T-cell (primary cell): ENCODE data around the gene BRD3. TPM values are rescaled to one million over a fixed set of nuclear protein-coding genes. Genes with fewer than 3 reads are reported as not detected.

Experiments used
- ATAC-seq, 4 experiments: fragments of 200-7000 bp in 3 of 4; fragments of 150-1000 bp in 1 of 4; cut with Tn5 transposase; replicated peaks in 1 of 4; 1 replicate in 3 of 4; 2 replicates in 1 of 4; pipeline ENCODE4 v1.10.0; 2021; ENCODE audit warnings: moderate library complexity in 3 of 4, mild to moderate bottlenecking in 2 of 4, moderate number of reproducible peaks in 1 of 4
- CTCF ChIA-PET, 2 donors: fragments of 300-600 bp; sonication (Branson Sonifier 250); formaldehyde crosslinking; loops; one replicate each; lab custom pipeline; 2022; ENCODE audit warnings: antibody characterized with exemption in 2 of 2; lab: Charles Lee
- POLR2A ChIA-PET, 2 donors: fragments of 300-600 bp; sonication (Branson Sonifier 250); formaldehyde crosslinking; loops; one replicate each; lab custom pipeline; 2022; ENCODE audit warnings: antibody characterized with exemption in 2 of 2; lab: Charles Lee
- DNase-seq, 35 experiments: peaks; one replicate each; pipeline versions ENCODE4 v3.0.0 to v3.0.0-alpha.2; 2013 to 2023
- H3K27ac ChIP-seq: one replicate; pipeline ENCODE4 v1.5.1; 2013; ENCODE audit warnings: low read length
- H3K27me3 ChIP-seq, 2 experiments: replicated peaks in 1 of 2; 1 replicate in 1 of 2; 2 replicates in 1 of 2; pipeline versions ENCODE4 v1.6.1 to v1.7.0; 2013; ENCODE audit warnings: low read length in 1 of 2, mixed read lengths in 1 of 2; ENCODE audit not compliant: control insufficient read depth in 2 of 2, insufficient read depth in 2 of 2; ENCODE audit errors: extremely low read depth in 1 of 2
- H3K36me3 ChIP-seq, 2 donors: 1 replicate in 1 of 2; 2 replicates in 1 of 2; pipeline versions ENCODE4 v1.6.1 to v1.7.0; 2013; ENCODE audit warnings: low read length in 1 of 2; ENCODE audit not compliant: control insufficient read depth in 2 of 2, insufficient read depth in 1 of 2; ENCODE audit errors: extremely low read depth in 1 of 2
- H3K4me1 ChIP-seq, 2 experiments: 1 replicate in 1 of 2; 2 replicates in 1 of 2; pipeline versions ENCODE4 v1.6.1 to v1.7.0; 2013; ENCODE audit warnings: low read length in 2 of 2, mixed read lengths in 1 of 2; ENCODE audit not compliant: insufficient read depth in 2 of 2, control insufficient read depth in 1 of 2; ENCODE audit errors: extremely low read depth in 1 of 2
- H3K4me3 ChIP-seq, 2 donors: 1 replicate in 1 of 2; 2 replicates in 1 of 2; pipeline versions ENCODE4 v1.5.1 to v1.7.0; 2013; ENCODE audit warnings: mild to moderate bottlenecking in 2 of 2, low read length in 1 of 2, moderate library complexity in 1 of 2; ENCODE audit not compliant: control insufficient read depth in 1 of 2; ENCODE audit errors: extremely low read depth in 1 of 2
- H3K9me3 ChIP-seq: 2 replicates; pipeline ENCODE4 v1.7.0; 2013
- H3K27ac Mint-ChIP-seq, 2 donors: one replicate each; pipeline ENCODE4 v1.8.0; 2020 to 2021; ENCODE audit warnings: mild to moderate bottlenecking in 2 of 2, mixed read lengths in 2 of 2
- H3K27me3 Mint-ChIP-seq, 2 donors: one replicate each; pipeline ENCODE4 v1.8.0; 2021 to 2022; ENCODE audit warnings: mixed read lengths in 2 of 2
- H3K36me3 Mint-ChIP-seq: one replicate; pipeline ENCODE4 v1.8.0; 2021; ENCODE audit warnings: mixed read lengths
- H3K4me1 Mint-ChIP-seq, 3 donors: one replicate each; pipeline ENCODE4 v1.8.0; 2020 to 2022; ENCODE audit warnings: mixed read lengths in 3 of 3, mild to moderate bottlenecking in 1 of 3
- H3K4me3 Mint-ChIP-seq, 3 donors: one replicate each; pipeline ENCODE4 v1.8.0; 2020 to 2022; ENCODE audit warnings: mild to moderate bottlenecking in 3 of 3, mixed read lengths in 3 of 3, moderate library complexity in 3 of 3
- H3K9me3 Mint-ChIP-seq, 3 donors: one replicate each; pipeline ENCODE4 v1.8.0; 2020 to 2022; ENCODE audit warnings: mixed read lengths in 3 of 3
- WGBS: methylation state at CpG from one replicate; pipeline ENCODE4 v1.1.5; 2013; ENCODE audit warnings: missing lambda C conversion rate; ENCODE audit not compliant: insufficient coverage; 5-methylcytosine and 5-hydroxymethylcytosine counted together
- total RNA-seq, 35 experiments: library from RNA in 6 of 35; stranded (reverse) in 6 of 35; fragments of 120-200 nt in 1 of 35; gene quantifications; one replicate each; pipeline versions ENCODE4 v1.2.1 to v1.2.4 and lab custom pipeline; 2013 to 2026

The BRD3 gene
- total RNA-seq, 5 donors from 2014 or later (not counting 1 experiment from before 2014, with no cell fraction given) = 33.7 to 63.7 (median 58.2) TPM

- Histone ChIP-seq H3K4me3 (no peak overlapping the region), H3K4me1 (no peaks in the 10 kb centered on the region), H3K36me3 (peaks cover 22 to 85% of the 10 kb centered on the region in 2 donors), H3K27me3 (no peaks in the 10 kb centered on the region), H3K9me3 (no peaks in the 10 kb centered on the region), H3K27ac (no peak overlapping the region)
- no peak for ATAC-seq
- over 99% methylated on average over 12 of the region's 12 CpGs for WGBS
- no peak overlapping the region for H3K4me3 Mint-ChIP-seq
- no peak overlapping the region for H3K27ac Mint-ChIP-seq
- H3K27me3 Mint-ChIP-seq = no peaks in the 10 kb centered on the region
- H3K4me1 Mint-ChIP-seq = no peaks in the 10 kb centered on the region
- ChIA-PET POLR2A (no interaction called here), CTCF (no interaction called here)
- peaks cover 23% of the 10 kb centered on the region for H3K36me3 Mint-ChIP-seq
- H3K9me3 Mint-ChIP-seq = no peaks in the 10 kb centered on the region
- DNase-seq = no peak
Measured at GRCh38 chr9:134048582-134048968, 19.3 kb downstream of the BRD3 start.

- no peak overlapping the region for H3K27ac Mint-ChIP-seq
- ATAC-seq (no peak), DNase-seq (no peak)
- H3K4me3 Mint-ChIP-seq = no peak overlapping the region
- H3K27ac ChIP-seq = no peak overlapping the region
- peaks cover 22 to 88% of the 10 kb centered on the region in 2 donors for H3K36me3 ChIP-seq
- H3K9me3 ChIP-seq = no peaks in the 10 kb centered on the region
- POLR2A ChIA-PET = interaction anchor here in 1 of 2 donors (0.6 kb wide), 1 partner anchor 1792 kb away, joined by 5 read pairs; no protein-coding TSS in a partner anchor
- H3K27me3 Mint-ChIP-seq = no peaks in the 10 kb centered on the region
- 98% methylated on average over 50 of the region's 53 CpGs for WGBS
- no peaks in the 10 kb centered on the region for H3K4me1 Mint-ChIP-seq
- H3K4me1 ChIP-seq = no peaks in the 10 kb centered on the region
- H3K4me3 ChIP-seq = no peak overlapping the region
- H3K9me3 Mint-ChIP-seq = no peaks in the 10 kb centered on the region
- H3K27me3 ChIP-seq = no peaks in the 10 kb centered on the region
- CTCF ChIA-PET = no interaction called here
- peaks cover 23% of the 10 kb centered on the region for H3K36me3 Mint-ChIP-seq
Measured at GRCh38 chr9:134047868-134048581, 19.8 kb downstream of the BRD3 start.

GRCh38 chr9:134046894-134047681 is 20.7 kb downstream of the BRD3 start:
- no peak overlapping the region for H3K4me3 Mint-ChIP-seq
- Histone ChIP-seq H3K9me3 (no peaks in the 10 kb centered on the region), H3K27ac (no peak overlapping the region), H3K4me3 (no peak overlapping the region), H3K36me3 (peaks cover 22 to 82% of the 10 kb centered on the region in 2 donors), H3K27me3 (no peaks in the 10 kb centered on the region), H3K4me1 (no peaks in the 10 kb centered on the region)
- H3K4me1 Mint-ChIP-seq = no peaks in the 10 kb centered on the region
- peaks cover 27% of the 10 kb centered on the region for H3K36me3 Mint-ChIP-seq
- ATAC-seq (no peak), DNase-seq (no peak)
- 97% methylated on average over 18 of the region's 21 CpGs for WGBS
- no peaks in the 10 kb centered on the region for H3K9me3 Mint-ChIP-seq
- H3K27ac Mint-ChIP-seq = no peak overlapping the region
- no peaks in the 10 kb centered on the region for H3K27me3 Mint-ChIP-seq
- ChIA-PET POLR2A (interaction anchor here in 1 of 2 donors (0.6 kb wide), 1 partner anchor 1791 kb away, joined by 5 read pairs; no protein-coding TSS in a partner anchor), CTCF (no interaction called here)

GRCh38 chr9:134045841-134046544 is 21.8 kb downstream of the BRD3 start:
- H3K36me3 ChIP-seq = peaks cover 22 to 81% of the 10 kb centered on the region in 2 donors
- H3K27ac ChIP-seq = no peak overlapping the region
- H3K27me3 ChIP-seq = no peaks in the 10 kb centered on the region
- ChIA-PET POLR2A (no interaction called here), CTCF (no interaction called here)
- Mint-ChIP-seq H3K9me3 (no peaks in the 10 kb centered on the region), H3K36me3 (peaks cover 22% of the 10 kb centered on the region), H3K4me3 (no peak overlapping the region), H3K27ac (no peak overlapping the region), H3K4me1 (no peaks in the 10 kb centered on the region), H3K27me3 (no peaks in the 10 kb centered on the region)
- peak in 1 of 4 experiments; percentile 13 for ATAC-seq
- 94% methylated on average over 20 of the region's 26 CpGs for WGBS
- H3K9me3 ChIP-seq = no peaks in the 10 kb centered on the region
- no peak for DNase-seq
- H3K4me3 ChIP-seq = no peak overlapping the region
- no peaks in the 10 kb centered on the region for H3K4me1 ChIP-seq

- Histone ChIP-seq H3K27ac (no peak overlapping the region), H3K36me3 (peaks cover 25 to 72% of the 10 kb centered on the region in 2 donors), H3K4me1 (no peaks in the 10 kb centered on the region), H3K9me3 (no peaks in the 10 kb centered on the region), H3K27me3 (no peaks in the 10 kb centered on the region), H3K4me3 (no peak overlapping the region)
- no peak for DNase-seq
- Mint-ChIP-seq H3K27ac (no peak overlapping the region), H3K4me1 (no peaks in the 10 kb centered on the region), H3K36me3 (peaks cover 31% of the 10 kb centered on the region), H3K9me3 (peaks cover 0 to 3% (median 0%) of the 10 kb centered on the region in 3 donors), H3K4me3 (no peak overlapping the region), H3K27me3 (no peaks in the 10 kb centered on the region)
- no peak for ATAC-seq
- 94% methylated on average over 5 of the region's 12 CpGs for WGBS
- ChIA-PET CTCF (no interaction called here), POLR2A (no interaction called here)
Measured at GRCh38 chr9:134044944-134045343, 22.9 kb downstream of the BRD3 start.

GRCh38 chr9:134043531-134043988 is 24.3 kb downstream of the BRD3 start:
- ChIA-PET POLR2A (no interaction called here), CTCF (no interaction called here)
- Histone ChIP-seq H3K4me3 (no peak overlapping the region), H3K27me3 (no peaks in the 10 kb centered on the region), H3K36me3 (peaks cover 31 to 71% of the 10 kb centered on the region in 2 donors), H3K27ac (no peak overlapping the region), H3K4me1 (no peaks in the 10 kb centered on the region), H3K9me3 (no peaks in the 10 kb centered on the region)
- ATAC-seq (no peak), DNase-seq (no peak)
- H3K27ac Mint-ChIP-seq = no peak overlapping the region
- no peaks in the 10 kb centered on the region for H3K27me3 Mint-ChIP-seq
- peaks cover 0 to 9% (median 6%) of the 10 kb centered on the region in 3 donors for H3K9me3 Mint-ChIP-seq
- no peaks in the 10 kb centered on the region for H3K4me1 Mint-ChIP-seq
- H3K4me3 Mint-ChIP-seq = no peak overlapping the region
- 95% methylated on average over 10 of the region's 11 CpGs for WGBS
- H3K36me3 Mint-ChIP-seq = peaks cover 37% of the 10 kb centered on the region
